IPS-11a (cell line): ENCODE results near the gene SPATA9.

ENCODE experiments used
- H3K4me3 ChIP-seq: one replicate; pipeline ENCODE4 v1.5.1; 2013; ENCODE audit warnings: low read depth, low read length, control low read depth

The SPATA9 gene

GRCh38 chr5:95686651-95687050, 3.9 kb upstream of the SPATA9 start:
- H3K4me3 ChIP-seq, result no peak overlapping the region

GRCh38 chr5:95684361-95684760, 1.6 kb upstream of the SPATA9 start:
- H3K4me3 ChIP-seq, result no peak overlapping the region

GRCh38 chr5:95673081-95673480, 9.7 kb downstream of the SPATA9 start:
- H3K4me3 ChIP-seq, result no peak overlapping the region

GRCh38 chr5:95672641-95673040, 10.2 kb downstream of the SPATA9 start:
- H3K4me3 ChIP-seq, result no peak overlapping the region

- no peak overlapping the region for H3K4me3 ChIP-seq
These were observed 11.0 kb downstream of the SPATA9 start for GRCh38 chr5:95671826-95672225.

GRCh38 chr5:95670568-95670967, 12.2 kb downstream of the SPATA9 start:
- no peak overlapping the region for H3K4me3 ChIP-seq

- H3K4me3 ChIP-seq, result no peak overlapping the region
These were observed 12.8 kb downstream of the SPATA9 start for GRCh38 chr5:95669985-95670384.

- no peak overlapping the region for H3K4me3 ChIP-seq
These were observed 13.3 kb downstream of the SPATA9 start for GRCh38 chr5:95669540-95669939.

- no peak overlapping the region for H3K4me3 ChIP-seq
These were observed 14.1 kb downstream of the SPATA9 start for GRCh38 chr5:95668728-95669127.

GRCh38 chr5:95668216-95668615, 14.6 kb downstream of the SPATA9 start:
- H3K4me3 ChIP-seq, result no peak overlapping the region

- H3K4me3 ChIP-seq, result no peak overlapping the region
These were observed 15.1 kb downstream of the SPATA9 start for GRCh38 chr5:95667678-95668077.

GRCh38 chr5:95667061-95667618, 15.7 kb downstream of the SPATA9 start:
- no peak overlapping the region for H3K4me3 ChIP-seq

GRCh38 chr5:95664204-95664786, 18.5 kb downstream of the SPATA9 start:
- no peak overlapping the region for H3K4me3 ChIP-seq

- no peak overlapping the region for H3K4me3 ChIP-seq
These were observed 19.8 kb downstream of the SPATA9 start for GRCh38 chr5:95662946-95663345.

- no peak overlapping the region for H3K4me3 ChIP-seq
These were observed 22.7 kb downstream of the SPATA9 start for GRCh38 chr5:95660060-95660459.

GRCh38 chr5:95655575-95655974, 27.2 kb downstream of the SPATA9 start:
- no peak overlapping the region for H3K4me3 ChIP-seq

GRCh38 chr5:95654196-95654595, 28.6 kb downstream of the SPATA9 start:
- H3K4me3 ChIP-seq, result no peak overlapping the region

- H3K4me3 ChIP-seq, result no peak overlapping the region
These were observed 29.9 kb downstream of the SPATA9 start for GRCh38 chr5:95652849-95653248.

GRCh38 chr5:95649842-95650620, 32.8 kb downstream of the SPATA9 start:
- no peak overlapping the region for H3K4me3 ChIP-seq

- no peak overlapping the region for H3K4me3 ChIP-seq
These were observed 33.5 kb downstream of the SPATA9 start for GRCh38 chr5:95649274-95649673.

GRCh38 chr5:95647886-95648860, 34.6 kb downstream of the SPATA9 start:
- H3K4me3 ChIP-seq, result no peak overlapping the region
